GM19351 (cell line): ENCODE data around the gene NCCRP1.
"Not testable (repeated sequence)": the region's sequence is repeated elsewhere in the genome, so short reads cannot be mapped to it uniquely, and the experiment has no call there.

Experiments used
- ATAC-seq: cut with Tn5 transposase; IDR thresholded peaks from one replicate; pipeline ENCODE4 v1.9.1; 2021; ENCODE audit warnings: mild to moderate bottlenecking, moderate library complexity; ENCODE audit not compliant: unreplicated experiment

NCCRP1 gene

DNA sequence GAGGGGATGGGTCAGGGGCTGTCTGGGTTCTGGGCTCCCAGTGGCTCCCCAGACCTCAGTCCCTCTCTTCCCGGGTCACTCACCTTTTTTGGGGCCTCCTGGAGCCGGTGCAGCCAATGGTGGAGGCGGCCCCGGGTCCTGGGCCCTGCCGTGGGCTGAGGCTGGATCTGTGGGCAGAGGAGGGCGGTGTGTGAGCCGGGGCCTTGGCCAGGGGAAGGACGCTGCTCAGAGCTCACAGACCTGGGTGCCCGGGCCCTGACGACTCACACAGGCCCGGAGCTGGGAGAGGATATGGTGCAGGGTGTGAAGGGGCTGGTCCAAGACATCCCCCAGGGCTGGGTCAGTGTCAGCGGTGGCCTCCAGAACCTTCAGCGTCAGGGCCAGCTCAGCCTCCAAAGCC lies 47.0 kb downstream of the NCCRP1 start:
- not testable (repeated sequence) for ATAC-seq

DNA sequence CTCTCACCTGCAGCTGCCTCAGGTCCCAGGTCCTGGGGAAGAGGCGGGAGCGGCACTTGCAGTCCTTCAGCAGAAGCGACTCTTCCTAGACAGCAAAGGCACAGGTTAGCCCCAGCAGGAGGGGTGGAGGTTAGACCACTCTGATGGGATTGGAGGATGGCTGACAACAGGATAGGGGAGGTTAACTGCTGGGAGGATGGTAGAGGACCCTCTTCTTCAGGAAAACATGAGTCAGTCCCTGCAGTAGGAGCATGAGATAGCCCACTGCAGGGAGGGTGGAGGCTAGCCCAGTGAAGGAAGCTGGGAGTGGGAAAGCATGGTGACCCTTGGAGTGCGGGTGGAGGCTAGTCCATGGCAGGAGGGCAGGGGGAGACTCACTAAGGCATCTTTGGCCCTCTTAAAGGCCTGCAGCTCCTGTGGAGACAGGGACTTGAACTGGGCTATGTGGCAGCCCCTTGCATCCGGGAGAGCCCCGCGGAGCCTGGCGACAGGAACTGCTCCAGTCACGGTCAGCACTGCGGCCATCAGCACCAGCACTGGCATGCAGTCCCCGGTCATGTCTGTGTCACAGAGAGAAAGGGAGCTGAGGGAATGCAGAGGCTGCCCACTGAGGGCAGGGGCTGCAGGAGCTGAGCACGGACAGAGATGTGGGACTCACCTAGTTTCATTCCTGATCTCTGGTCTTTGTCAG lies 47.8 kb downstream of the NCCRP1 start, which contains the start of gene IFNL3:
Gene IFNL3, minus strand, starts transcription at position 597 of the 691 bp plus-strand sequence. Its CDS starts 39 bp downstream, at position 558.
- ATAC-seq: not testable (repeated sequence)

GRCh38 chr19:39245166-39245565 lies 48.4 kb downstream of the NCCRP1 start:
- not testable (repeated sequence) for ATAC-seq

GRCh38 chr19:39246951-39247669 lies 50.3 kb downstream of the NCCRP1 start:
- ATAC-seq: no peak

GRCh38 chr19:39247701-39248664 lies 51.2 kb downstream of the NCCRP1 start:
- no peak for ATAC-seq

GRCh38 chr19:39248806-39249205 lies 52.0 kb downstream of the NCCRP1 start, which contains the start of gene IFNL4:
TSS of gene IFNL4 (minus strand) at chr19:39248856.
- no peak for ATAC-seq

DNA sequence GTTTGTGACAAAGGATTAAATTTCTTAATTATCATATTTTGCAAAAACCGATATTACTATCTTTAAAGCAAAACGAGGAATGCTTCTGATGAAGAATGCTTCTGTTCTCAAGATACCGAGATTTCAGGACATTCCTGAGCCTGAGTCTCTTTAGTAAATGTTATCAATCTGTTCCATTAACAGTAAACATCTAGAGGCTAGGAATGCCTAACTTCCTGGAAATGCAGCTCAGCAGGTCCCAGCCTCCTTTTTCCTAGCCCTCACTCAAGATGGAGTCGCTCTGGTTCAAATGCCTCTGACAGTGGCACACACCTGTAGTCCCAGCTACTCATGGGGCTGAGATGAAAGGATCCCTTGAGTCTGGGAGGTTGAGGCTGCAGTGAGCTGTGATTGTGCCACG lies 54.3 kb downstream of the NCCRP1 start:
- no peak for ATAC-seq
